GM21515 (cell line): ENCODE measurements around the gene PRKD1.

ENCODE experiments used
- ATAC-seq: cut with Tn5 transposase; IDR thresholded peaks from one replicate; pipeline ENCODE4 v1.9.1; 2021; ENCODE audit not compliant: unreplicated experiment

The PRKD1 gene

GRCh38 chr14:29687071-29687765 is 240.4 kb downstream of the PRKD1 start:
- ATAC-seq: no peak

- ATAC-seq: no peak
Measured at GRCh38 chr14:29684926-29685325, 242.7 kb downstream of the PRKD1 start.

DNA sequence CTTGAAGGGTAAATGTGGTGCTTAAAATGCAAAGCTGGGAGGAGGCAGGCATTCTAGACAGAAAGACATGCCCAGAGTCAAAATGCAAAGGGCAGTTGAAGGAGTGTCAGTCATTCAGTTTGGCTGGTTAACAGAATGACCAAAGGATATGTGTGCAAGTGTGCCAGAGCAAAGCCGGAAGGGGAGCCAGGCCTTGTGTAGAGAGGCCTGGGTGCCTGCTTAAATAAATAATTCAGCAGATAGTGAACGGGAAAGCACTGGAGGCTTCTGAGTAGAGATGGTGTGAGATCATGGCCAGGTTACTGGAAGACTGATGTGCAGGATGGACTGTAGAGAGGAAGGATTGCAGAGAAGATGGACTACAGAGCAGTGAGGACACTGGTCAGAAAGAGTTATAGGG is 244.9 kb downstream of the PRKD1 start:
- no peak for ATAC-seq

GRCh38 chr14:29681316-29681715 is 246.3 kb downstream of the PRKD1 start:
- no peak for ATAC-seq

DNA sequence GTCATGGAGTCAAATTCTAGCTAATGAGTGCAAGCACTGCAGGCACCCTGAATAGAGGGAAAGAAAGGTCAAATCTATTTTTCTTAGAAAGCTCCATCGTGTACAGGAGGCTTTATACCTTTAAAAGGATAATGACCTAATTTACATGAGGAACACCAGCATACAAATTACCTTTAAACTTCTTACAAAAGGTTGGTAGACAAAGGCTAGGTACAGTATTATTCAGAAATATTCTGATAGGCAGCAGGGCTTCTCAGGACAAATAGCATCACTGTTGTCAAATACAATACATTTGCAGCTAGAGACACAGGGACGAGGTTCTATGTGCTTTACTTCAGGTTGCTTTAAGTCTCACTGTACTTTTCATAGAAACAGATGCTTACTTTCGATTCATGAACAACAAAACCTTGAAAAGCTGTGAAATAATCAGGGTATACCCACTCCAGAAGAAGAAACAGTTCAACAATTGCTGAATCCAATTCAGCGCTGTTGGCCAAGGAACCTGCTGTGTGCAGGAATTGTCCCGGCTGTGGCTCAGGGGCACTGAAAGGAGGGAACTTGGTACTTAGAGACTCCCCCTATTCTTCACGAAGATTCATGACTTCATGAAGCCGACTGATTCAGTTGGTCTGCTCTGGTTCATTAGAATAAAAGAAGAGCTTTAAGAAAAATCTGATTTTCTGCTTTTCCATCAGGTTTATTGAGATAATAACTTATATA is 252.9 kb downstream of the PRKD1 start:
- ATAC-seq: no peak

DNA sequence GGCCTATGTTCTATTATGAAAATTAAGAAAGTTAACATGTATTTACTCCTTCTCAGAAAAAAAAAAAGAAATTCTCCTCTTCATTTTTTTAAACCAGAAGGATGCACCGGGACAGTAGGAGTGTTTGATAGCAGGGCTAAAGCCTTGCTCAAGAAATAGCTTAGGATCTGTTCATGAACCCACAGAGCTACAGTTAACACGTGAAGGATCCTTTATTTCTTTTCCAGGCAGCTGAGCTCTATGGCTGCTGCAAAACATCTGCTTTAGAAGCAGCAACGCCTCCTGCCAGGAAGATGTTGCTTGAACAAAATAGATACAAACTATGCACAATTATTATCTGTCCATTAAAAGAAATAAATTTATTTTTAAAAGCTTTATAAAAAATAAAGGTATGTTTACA is 254.8 kb downstream of the PRKD1 start:
- no peak for ATAC-seq

DNA sequence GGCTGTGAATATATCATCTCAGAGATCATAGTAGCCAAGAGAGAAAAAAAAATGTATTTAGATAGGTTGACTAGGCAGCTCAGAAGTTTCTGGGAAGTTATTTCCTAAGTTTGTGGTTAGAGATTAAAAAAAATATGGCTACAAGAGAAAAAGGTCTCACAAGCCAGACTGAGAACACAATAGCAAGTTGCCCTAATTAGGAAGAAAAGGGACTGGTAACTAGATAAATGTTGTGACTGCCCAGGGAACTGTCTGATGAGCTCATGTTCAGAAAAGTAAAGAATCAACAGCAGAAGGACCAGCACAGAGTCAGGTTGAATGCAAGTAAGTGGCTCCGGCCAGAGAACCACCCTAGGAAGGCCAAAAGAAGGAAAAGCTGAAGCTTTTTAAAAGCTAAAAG is 256.6 kb downstream of the PRKD1 start:
- no peak for ATAC-seq

DNA sequence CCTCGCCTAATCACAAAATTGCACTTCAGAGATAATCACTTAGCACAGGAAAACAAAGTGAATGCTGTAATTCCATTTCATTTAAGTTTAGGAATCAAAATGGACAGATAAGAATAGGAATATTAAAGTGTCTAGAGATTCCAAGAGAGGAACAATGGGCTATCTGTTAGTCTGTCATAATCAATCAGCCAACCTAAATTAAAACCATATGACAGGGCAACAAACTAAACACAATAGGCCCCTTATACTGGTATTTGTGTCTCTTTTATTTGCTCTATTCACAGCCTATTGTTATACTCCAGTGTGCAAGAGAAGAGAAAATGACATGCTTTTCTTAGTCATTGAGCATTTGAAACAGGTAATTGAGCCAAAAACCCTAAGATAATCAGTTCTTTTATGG is 259.4 kb downstream of the PRKD1 start:
- no peak for ATAC-seq

DNA sequence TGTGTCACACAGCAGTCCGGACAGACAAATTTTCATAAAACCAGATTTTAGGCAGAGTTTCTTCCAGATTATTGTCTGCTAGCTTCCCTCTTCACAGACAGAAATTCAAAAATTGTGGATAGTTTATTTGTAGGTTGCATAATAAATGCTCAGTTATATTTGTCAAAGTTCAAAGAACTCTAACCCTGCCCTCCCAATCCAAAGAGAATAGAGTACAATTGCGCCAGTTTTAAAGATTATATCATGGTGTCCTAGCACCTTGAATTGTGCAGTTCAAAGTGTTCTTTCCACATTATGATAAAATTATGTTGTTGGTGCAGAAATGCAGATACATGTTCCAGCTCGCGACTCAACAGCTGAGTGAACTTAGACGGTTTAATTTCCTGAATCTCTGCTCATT is 263.1 kb downstream of the PRKD1 start:
- no peak for ATAC-seq

DNA sequence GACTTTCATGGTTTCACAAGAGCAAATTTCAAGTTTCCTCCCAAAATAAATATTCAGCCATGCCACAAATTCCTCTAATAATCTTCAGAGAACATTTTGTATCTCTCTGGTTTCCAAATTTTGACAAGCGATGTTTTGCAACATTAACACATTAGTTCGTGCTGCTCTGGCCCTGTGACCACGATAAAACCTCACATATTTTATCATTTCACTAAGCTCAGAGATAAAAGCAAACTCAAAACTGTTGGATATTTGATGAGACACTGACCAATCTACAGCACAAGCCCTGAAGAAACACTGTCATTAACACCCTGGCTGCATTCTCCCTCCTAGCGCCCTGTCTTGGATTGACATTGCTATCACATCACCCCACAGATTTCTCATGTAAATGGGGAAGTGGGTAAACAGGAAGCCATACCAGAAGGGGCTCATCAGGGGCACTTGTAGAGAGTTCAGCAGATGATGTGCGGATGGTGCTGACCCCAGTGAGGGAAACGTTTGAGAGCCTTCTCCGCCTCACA is 264.3 kb downstream of the PRKD1 start:
- ATAC-seq: no peak

DNA sequence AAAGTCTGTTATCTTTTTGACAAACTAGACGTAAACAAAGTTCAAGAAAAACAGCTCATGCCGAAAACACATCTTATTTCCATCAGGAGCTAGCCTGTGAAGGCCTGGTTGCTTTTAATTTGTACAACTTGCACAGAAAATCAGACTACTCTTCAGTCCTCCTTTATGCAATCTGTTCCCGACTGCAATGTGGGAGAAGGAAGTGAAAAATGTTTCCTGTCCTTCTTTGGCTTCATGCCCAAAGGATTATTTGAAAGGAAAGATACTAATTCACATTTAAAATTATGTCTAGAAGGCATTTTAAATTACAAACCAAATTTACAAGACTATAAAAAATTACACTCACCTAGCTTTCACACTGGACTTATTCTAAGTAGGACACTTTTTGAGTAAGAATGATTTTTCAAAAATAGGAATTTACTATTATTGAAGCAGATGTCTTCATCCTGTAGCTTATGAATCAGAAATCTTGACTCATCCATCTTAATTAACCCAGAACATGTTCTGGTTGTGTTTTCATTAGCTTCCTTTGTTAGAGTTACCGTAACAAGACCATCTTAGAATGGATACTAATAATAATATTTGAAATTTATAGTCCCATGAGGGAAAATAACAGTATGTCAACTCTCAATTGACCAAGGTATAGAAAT is 272.6 kb downstream of the PRKD1 start:
- no peak for ATAC-seq

DNA sequence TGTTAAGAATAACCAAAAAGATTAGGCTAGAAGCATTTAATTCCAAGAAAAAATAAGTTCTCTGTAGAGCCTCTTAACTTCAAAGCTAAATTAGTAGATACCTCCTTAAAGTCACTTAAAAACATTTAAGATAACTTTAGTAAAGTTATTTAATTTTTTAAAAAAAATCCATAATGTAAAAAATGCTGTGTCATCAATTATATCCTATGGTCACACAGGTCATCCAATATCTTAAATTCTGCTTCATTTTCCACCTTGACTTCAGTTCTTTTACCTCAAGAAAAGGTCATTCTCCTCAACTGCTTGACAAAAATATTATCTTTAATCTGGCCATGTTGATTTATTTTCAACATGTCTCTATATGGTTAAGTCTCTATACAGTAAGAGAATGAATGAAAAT is 274.3 kb downstream of the PRKD1 start:
- no peak for ATAC-seq

DNA sequence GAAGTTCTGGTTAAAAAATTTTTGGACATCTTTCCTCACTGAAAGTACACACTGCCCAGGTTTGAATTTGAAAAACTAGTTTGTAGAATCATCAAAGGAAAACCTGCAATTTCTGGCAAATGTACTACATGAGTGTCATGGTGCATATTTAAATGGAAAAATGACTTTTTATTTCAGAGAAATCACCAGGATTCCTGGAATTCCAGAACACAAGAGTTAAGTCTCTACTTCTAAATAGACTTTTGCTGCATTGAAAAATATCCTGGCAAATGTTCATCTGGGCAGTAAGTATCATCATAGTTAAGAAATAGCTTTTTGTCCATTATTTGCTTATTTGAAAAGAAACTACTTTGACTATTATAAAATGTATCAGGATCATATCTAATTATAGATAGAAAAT is 275.1 kb downstream of the PRKD1 start:
- ATAC-seq: no peak

DNA sequence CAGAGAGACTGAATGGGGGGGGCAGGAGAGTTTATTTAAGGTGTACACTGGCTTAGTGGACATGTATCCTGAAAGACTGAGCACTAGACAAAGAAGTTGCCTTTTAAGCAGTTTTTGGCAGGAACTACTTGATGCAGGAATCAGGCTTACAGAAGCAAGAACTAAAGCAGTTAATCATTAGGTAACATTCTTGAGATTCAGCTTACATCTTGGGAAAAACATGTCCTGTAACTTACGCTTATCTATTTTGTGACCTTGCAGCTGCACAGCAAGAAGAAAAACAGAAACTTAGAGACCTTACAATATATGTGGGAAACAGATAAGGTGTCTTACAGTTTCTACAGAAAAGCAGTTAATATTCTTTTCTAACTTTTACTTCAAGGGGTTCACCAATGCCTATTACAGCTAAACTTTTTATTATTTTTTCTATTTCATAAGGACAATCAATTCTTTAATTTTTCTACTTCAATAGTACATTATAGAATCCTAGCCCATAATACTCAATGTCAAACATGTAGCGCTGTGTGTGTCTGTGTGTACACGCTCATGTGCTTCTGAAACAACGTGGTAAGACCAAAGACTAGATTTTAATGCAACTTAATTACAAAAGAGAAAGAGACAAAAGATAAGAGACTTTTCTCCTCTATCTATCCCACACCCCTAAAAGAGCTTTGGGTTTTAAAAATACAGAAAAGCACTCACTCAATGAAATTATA is 276.9 kb downstream of the PRKD1 start:
- ATAC-seq: no peak

GRCh38 chr14:29649170-29649569 is 278.5 kb downstream of the PRKD1 start:
- no peak for ATAC-seq

DNA sequence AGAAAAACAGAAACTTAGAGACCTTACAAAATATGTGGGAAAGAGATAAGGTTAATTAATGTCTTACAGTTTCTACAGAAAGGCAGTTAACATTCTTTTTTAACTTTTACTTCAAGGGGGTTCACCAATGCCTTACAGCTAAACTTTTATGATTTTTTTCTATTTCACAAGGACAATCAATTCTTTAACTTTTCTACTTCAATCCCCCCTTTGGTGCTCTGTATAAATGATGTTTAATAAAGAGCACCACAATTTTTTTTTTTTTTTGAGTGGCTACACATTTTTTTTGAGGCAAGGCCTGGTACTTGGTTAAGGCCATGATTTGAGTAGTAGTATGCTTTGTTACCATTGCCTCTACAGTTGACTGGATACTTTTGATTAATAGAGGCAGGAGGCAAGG is 279.6 kb downstream of the PRKD1 start:
- ATAC-seq: no peak

GRCh38 chr14:29645117-29645516 is 282.5 kb downstream of the PRKD1 start:
- no peak for ATAC-seq

DNA sequence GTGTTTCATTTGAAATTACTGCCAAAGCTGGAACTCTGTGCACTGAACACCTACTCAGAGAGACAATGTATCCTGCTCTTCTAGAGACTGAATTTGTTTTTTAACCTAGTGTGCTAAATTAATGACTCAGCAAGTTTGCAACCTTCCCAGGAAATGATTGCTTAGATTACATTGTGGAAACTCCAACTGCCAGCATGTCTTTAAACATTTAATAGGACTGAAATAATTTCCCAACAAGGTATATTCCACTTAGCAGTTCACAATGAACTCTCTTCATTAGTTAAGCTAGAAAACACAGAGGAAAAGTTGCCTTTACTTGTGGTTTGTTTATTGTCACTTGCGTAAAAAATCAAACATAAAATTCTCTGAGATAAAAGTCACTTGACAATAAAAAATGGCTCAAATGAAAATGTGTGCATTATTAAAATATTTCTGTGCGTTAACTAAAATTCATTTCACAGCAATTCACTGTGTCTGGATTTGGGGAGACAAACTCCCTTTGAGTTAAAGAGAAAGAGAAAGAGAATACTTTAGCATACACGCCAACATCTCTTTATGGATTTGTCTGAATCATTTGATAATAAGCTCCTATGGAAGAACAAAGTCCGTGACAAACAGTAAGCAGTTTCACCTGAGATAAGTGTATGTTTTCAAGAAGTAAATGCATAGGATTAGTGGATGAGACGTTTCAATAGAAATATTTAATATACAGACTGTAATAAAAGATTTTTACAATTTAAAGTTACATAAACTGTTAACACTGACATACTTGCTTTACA is 284.0 kb downstream of the PRKD1 start:
- ATAC-seq: no peak

DNA sequence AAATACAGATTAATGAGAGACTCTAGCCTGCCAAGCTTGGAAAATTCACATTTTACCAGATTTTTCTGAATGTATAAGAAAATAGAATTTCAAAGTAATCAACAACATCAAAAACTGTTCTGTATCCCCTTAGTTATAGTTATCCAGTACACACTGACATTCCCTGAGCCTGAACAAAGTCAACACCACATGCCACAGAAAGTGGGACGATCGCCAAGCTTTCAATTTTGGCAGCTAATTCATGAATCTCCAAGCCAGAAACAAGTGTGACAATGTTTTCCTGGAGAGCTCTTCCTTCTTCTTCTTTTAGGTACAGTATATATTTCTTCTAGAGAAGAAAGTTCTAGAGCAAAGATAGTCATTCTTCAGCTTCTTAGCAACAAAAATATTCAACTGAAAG is 290.2 kb downstream of the PRKD1 start:
- no peak for ATAC-seq

DNA sequence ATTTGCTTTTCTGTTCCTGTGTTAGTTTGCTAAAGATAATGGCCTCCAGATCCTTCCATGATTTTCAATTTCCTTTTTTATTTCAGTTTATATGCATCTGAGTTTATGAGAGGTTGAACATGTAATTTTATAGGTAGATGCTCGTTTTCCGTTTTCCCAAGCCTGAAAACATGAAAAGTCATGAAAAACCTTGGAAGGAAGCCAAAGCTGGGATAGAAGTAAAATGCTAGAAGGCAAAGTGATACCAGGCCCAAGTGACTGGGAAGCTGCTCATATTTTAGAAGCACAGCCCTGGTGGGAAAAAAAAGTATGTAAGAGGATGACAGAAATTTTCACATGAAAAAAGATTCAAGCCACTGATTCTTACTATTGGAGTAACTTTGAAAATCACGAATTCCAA is 290.8 kb downstream of the PRKD1 start:
- no peak for ATAC-seq
